ENCODE data around the gene CNFN.

The CNFN gene

DNA sequence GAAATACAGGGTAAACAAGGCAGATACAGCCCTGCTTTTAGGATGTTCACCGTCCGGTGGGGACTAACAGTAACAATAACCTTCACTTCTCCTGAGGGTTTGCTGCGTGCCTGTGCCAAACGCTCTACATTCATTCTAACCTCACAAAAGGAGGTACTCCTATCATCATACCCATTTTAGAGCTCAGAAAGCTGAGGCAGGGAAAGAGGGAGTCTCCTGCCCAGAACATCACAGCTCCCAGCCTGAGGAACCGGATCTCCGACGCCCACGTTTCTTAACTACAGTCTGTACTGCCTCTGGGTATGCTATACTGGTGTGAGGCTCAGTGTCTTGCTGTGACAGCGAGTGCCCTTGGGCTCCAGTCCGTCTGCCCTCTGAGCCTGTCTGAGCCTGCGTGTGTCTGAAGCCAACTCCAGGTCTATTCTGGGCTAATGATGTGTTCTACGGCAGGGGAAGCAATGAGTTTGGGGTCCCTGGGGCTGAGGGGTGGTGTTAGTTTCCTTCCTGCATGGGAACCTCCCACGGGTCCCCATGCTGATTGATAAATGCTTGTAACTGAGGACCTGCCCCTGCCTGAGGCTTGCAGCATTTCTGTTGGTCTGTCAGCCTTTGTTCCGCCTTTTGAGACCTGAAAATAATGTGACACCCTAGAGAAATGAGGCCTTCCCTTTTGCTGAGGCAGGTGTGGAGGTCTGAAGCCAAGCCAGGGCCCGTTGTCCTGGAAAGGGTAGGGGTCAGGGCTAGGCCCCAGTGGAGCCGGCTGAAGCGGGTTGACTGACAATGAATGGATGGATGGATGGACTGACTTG is 32.2 kb upstream of the CNFN start:
- TF ChIP-seq MYC (IDR thresholded peaks at IDR 0.05; ENCODE audit: low read depth, low read length) (no peak), POLR2A (IDR thresholded peaks at IDR 0.05; ENCODE audit: extremely low read depth, insufficient read length) (no peak)
- TF ChIP-seq, protein P1, sequence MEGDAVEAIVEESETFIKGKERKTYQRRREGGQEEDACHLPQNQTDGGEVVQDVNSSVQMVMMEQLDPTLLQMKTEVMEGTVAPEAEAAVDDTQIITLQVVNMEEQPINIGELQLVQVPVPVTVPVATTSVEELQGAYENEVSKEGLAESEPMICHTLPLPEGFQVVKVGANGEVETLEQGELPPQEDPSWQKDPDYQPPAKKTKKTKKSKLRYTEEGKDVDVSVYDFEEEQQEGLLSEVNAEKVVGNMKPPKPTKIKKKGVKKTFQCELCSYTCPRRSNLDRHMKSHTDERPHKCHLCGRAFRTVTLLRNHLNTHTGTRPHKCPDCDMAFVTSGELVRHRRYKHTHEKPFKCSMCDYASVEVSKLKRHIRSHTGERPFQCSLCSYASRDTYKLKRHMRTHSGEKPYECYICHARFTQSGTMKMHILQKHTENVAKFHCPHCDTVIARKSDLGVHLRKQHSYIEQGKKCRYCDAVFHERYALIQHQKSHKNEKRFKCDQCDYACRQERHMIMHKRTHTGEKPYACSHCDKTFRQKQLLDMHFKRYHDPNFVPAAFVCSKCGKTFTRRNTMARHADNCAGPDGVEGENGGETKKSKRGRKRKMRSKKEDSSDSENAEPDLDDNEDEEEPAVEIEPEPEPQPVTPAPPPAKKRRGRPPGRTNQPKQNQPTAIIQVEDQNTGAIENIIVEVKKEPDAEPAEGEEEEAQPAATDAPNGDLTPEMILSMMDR (IDR thresholded peaks at IDR 0.05; ENCODE audit: low read depth, low read length), result no peak
- TF ChIP-seq, protein P2, sequence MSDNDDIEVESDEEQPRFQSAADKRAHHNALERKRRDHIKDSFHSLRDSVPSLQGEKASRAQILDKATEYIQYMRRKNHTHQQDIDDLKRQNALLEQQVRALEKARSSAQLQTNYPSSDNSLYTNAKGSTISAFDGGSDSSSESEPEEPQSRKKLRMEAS (IDR thresholded peaks at IDR 0.05; ENCODE audit: low read depth, low read length), result no peak
- H3K4me3 ChIP-seq (ENCODE audit: low read depth, low read length), result no peak overlapping the region
- peak; percentile 52 for DNase-seq (ENCODE audit: low read depth)

DNA sequence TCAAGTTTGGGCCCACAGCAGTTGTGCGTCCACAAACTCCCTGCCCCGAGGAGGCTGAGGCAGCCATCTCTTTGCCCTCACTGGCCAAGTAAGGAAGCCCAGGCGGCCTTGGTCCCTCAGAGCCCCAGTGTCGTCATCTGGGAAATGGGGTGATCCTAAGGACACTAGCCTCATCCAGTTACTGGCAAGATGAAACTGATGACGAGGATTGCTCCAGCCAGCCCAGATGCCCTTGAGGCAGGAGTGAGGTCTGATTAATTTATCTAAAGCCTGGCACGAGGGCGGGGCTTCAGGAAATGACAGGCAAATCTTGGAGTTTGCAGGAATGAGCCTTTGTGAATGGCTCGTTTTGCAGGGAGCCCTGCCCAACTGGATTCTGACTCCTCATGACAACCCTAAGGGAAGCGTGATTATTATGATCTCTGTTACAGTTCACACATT is 31.5 kb upstream of the CNFN start:
- no peak for TF ChIP-seq MYC (IDR thresholded peaks at IDR 0.05; ENCODE audit: low read depth, low read length)
- TF ChIP-seq, protein P1 (IDR thresholded peaks at IDR 0.05; ENCODE audit: low read depth, low read length), result no peak
- no peak for TF ChIP-seq POLR2A (IDR thresholded peaks at IDR 0.05; ENCODE audit: extremely low read depth, insufficient read length)
- TF ChIP-seq, protein P2 (IDR thresholded peaks at IDR 0.05; ENCODE audit: low read depth, low read length), result no peak
- no peak for DNase-seq (ENCODE audit: low read depth)
- H3K4me3 ChIP-seq (ENCODE audit: low read depth, low read length), result no peak overlapping the region

DNA sequence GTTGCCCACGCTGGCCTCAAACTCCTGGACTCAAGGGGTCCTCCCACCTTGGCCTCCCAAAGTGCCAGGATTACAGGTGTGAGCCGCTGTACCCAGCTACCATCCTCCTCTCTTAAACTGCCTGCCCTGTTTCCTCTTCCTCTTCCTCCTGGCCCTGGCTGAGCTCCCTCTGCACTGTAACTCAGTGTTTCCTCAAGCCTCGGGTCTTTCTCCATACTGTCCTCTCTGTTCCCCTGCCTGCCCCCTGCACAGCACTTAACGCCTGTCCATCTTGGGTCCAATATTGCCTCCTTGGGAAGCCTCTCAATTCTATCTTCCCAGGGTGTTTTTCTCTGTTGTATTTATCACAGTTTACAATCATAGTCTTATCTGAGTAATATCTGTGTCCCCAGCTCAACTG is 31.0 kb upstream of the CNFN start:
- TF ChIP-seq, protein P2 (IDR thresholded peaks at IDR 0.05; ENCODE audit: low read depth, low read length), result no peak
- TF ChIP-seq POLR2A (IDR thresholded peaks at IDR 0.05; ENCODE audit: extremely low read depth, insufficient read length) (no peak), MYC (IDR thresholded peaks at IDR 0.05; ENCODE audit: low read depth, low read length) (no peak)
- TF ChIP-seq, protein P1 (IDR thresholded peaks at IDR 0.05; ENCODE audit: low read depth, low read length), result no peak
- no peak for DNase-seq (ENCODE audit: low read depth)
- no peak overlapping the region for H3K4me3 ChIP-seq (ENCODE audit: low read depth, low read length)

DNA sequence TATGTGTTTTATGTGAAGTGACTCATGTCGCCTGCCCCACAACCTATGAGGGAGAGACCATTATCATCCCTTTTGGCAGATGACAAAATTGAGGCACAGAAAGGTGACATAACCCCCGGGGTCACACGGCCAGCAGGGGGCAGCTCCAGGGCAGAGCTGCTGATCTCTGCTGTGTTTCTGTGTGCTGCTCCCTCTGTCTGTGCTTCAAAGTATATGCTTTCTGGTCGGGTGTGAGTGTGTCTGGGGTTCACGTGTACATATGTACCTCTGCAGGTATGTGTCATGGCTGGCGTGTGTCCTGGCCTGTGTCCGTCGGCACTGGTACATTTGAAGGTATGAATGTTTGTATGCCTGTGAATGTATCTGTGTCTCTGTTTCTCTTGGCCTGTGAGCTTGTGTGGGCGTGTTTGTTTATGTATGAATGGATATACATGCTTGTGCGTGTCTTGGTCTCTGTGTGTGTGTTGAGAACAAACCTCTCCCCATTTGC is 30.0 kb upstream of the CNFN start:
- no peak overlapping the region for H3K4me3 ChIP-seq (ENCODE audit: low read depth, low read length)
- DNase-seq (ENCODE audit: low read depth), result peak; percentile 58
- no peak for TF ChIP-seq POLR2A (IDR thresholded peaks at IDR 0.05; ENCODE audit: extremely low read depth, insufficient read length)
- TF ChIP-seq, protein P1 (IDR thresholded peaks at IDR 0.05; ENCODE audit: low read depth, low read length), result peak; percentile 73

DNA sequence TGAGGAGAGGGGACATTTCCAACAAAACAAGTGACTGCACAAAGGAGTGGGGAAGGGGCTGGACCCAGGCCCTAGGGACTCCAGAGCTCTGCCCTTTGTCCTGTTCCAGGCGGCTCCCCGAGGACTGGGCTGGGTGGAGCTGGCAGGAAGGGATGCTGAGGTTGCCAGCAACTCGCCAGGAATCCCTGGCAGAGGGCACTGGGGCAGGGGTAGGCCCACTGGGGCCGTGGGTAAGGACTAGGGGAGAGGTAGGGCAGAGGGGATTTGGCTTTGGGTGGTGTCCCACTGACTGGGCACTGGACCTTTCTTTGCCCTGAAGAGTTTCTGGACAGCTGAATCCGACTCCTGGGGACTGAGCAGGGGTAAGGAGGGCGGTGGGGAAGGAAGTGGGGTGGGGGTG is 29.2 kb upstream of the CNFN start:
- no peak overlapping the region for H3K4me3 ChIP-seq (ENCODE audit: low read depth, low read length)
- DNase-seq (ENCODE audit: low read depth), result no peak
- TF ChIP-seq MYC (IDR thresholded peaks at IDR 0.05; ENCODE audit: low read depth, low read length) (no peak), POLR2A (IDR thresholded peaks at IDR 0.05; ENCODE audit: extremely low read depth, insufficient read length) (no peak)
- TF ChIP-seq, protein P1 (IDR thresholded peaks at IDR 0.05; ENCODE audit: low read depth, low read length), result no peak
- TF ChIP-seq, protein P2 (IDR thresholded peaks at IDR 0.05; ENCODE audit: low read depth, low read length), result no peak
